Right kidney (tissue), 1 donor: Measurements from ENCODE around the gene VPS33A.

Experiments
- DNase-seq: peaks from one replicate; pipeline ENCODE4 v3.0.0-alpha.2; 2016

VPS33A gene

GRCh38 chr12:122182887-122183587 lies 83.3 kb downstream of the VPS33A start, which contains the start of gene LRRC43:
Gene LRRC43, plus strand, starts transcription at chr12:122183123. Its CDS starts 22 bp downstream, at chr12:122183145.
- DNase-seq: peak; percentile 73
